C1 segment of cervical spinal cord (tissue), 14 donors: ENCODE data around the gene MDFIC2.
A peak's percentile ranks its signal among the peaks of the same experiment; 100 is the strongest.
"Not testable (repeated sequence)": the region's sequence is repeated elsewhere in the genome, so short reads cannot be mapped to it uniquely, and the experiment has no call there.

Experiments used
- DNase-seq, 14 donors: peaks; one replicate each; lab custom pipeline; 2025; lab: John Stamatoyannopoulos, UW

MDFIC2 gene

DNA sequence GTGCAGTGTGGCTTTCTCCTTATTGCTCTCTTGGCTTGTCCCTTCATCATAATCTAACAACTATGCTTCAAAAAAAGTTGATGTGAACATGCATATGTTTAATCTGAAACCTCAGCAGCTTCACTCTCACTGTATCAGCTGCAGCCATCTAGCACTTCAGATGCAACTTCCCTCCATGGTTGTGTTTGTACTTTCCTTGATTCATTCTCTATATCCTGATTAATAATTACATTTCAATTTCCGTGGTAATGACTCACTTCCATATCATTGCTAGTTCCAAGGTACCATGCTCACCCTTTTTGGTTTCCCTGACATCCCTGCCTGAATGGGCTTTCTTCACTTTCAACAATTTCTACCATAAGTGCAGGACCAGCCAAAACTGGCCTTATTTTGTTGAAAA lies 51.2 kb downstream of the MDFIC2 start:
- no peak for DNase-seq

DNA sequence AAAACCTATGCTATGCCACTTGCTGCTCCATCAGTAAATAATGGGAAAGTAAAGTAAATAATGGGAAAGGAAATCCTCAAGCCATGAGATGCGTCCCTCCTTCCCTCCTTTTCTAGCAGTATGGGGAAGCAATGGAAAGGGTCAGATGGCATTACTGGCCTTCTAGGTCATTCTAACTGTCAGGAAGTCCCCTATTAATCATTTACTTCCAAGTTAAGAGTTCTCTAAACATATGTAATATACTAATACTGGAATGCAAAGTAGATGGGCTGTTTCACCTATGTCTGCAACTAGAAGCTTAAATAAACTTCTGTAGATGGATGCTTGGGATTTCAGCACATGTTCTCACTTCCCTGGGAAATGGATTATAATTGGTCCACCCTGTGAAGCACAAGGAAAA lies 55.9 kb downstream of the MDFIC2 start:
- DNase-seq = no peak

DNA sequence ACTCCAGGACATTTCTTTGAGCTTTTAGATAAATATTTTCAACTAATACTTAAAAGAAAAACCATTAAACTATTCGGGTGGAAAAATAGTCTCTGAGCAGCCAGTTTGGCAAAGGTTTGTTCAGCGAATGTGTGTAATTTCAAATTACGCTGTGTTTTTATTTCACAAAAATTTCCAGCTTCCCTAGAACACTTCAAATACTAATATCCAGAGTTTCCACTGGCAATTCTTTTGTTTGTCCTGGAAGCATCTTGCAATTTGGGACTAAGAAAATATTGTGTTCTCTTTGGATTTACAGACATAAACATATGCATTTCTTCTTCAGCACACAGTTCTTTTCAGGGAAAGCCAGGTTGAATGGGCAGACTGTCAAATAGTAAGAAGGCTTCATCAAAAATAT lies 61.9 kb downstream of the MDFIC2 start:
- no peak for DNase-seq

DNA sequence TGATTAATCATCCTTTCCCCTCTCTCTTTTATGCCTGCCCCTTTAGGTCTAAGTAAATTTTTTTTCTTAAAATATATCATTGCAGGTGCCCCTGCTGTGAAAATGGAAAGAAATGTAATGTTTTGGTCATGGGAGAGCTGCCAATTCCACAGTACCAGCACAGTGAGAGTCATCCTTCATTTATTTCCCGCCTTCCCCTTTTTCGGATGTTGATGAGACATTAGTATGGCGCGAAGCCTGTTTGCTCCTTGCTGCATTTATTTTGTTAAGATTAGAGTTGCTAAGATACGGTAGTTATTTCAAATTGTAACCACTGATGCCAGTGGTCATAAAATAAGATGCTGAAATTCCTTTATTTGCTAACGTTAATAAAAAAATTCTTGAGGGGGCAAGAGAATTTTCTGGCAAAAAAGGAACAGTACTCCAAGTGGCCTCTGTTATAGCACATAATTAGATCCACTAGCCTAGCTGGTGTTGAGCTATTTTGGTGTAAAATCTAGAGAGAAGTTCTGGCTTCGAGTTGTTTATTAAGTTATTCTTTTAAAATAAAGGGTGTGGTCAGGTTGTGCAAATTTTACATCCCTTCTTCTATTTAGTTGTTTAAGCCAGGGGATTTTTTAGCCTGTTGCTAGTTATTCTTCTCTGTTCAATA lies 62.8 kb downstream of the MDFIC2 start:
- no peak for DNase-seq

DNA sequence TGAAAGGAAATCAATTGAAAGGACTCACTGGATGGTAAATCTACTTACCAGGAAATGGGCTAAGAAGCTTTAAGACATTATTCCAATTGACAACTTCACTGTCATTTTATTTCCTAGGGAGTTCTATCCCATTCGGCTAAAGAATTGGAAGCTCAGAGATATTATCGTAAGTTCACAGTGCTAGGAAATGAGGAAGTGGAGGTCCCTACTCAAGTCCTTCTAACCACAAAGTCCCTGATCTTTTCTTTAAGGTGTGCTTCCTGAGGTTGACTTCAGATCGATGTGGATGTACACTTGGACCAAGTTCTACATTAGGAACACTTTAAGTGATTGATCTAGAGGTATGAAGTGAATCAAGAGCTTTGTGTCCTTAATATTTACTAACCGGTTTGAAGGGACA lies 63.6 kb downstream of the MDFIC2 start:
- no peak for DNase-seq

DNA sequence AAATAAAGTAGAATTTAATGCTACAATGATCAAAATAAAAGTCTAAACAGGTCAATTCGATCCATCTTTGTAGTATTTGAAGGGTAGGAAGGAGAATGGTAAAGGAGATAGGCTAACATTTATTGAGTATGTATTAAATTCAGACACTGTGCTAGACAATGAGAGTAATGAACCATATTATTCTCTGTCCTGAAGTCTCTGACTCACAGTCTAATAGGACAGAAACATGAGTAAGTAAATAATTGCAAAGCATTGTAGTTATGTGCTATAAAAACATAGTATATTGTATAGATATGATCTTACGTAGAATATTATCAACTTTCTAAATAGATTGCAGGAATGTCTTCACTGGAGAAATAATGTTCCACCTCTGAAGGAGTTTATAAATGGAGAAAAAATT lies 64.5 kb downstream of the MDFIC2 start:
- DNase-seq = no peak

DNA sequence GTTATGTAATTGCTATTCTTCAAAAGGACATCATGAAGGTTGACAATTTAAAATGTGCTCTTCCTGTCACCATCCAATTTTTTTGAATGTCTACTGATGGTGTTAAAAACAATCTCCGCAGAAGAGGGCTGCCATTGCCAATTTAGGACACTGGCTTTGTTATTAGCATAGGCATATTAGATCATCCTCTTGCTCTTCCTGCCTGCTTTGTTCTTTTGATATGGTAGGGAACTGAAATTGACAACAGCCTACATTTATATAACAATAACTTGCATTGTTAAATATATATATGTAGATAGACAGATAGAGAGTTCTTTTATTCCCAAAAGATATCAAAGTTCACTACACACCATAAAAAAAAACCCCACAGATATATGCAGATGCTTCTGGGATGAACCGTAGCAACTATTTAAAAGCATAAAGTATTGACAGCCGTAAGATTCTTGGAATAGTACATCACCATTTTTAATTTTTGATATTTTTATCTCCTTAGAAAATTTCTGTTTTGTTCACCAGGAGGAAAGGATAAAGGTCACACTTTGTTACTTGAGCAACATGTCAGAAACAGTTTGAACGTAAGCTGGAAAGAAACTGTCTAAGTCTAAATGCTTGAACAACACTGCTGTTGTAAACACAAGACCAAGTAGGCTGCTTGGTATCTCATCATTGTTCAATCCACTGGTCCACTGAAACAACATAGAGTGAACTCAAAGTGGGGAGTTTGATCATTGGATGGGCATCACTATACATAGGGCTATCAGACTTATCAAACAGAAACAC lies 66.5 kb downstream of the MDFIC2 start:
- DNase-seq = peak in 1 of 14 donors; percentile 5

DNA sequence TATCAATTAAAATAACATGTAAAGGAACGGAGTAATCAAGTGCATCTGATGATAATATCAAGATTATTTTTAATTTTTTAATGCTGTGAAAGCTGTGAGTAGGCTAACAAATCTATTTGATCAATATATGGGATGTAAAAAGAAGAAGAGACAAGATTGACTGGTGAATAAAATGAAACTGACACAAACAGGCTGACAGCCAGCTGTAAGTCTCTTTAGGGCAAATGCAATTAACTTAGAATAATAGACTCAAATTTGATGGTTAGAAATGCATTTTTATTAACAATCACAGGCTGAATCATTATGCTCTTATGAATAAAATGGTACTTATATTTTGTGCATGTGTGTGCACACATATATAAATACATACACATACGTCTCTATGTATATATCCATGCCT lies 68.0 kb downstream of the MDFIC2 start:
- no peak for DNase-seq

DNA sequence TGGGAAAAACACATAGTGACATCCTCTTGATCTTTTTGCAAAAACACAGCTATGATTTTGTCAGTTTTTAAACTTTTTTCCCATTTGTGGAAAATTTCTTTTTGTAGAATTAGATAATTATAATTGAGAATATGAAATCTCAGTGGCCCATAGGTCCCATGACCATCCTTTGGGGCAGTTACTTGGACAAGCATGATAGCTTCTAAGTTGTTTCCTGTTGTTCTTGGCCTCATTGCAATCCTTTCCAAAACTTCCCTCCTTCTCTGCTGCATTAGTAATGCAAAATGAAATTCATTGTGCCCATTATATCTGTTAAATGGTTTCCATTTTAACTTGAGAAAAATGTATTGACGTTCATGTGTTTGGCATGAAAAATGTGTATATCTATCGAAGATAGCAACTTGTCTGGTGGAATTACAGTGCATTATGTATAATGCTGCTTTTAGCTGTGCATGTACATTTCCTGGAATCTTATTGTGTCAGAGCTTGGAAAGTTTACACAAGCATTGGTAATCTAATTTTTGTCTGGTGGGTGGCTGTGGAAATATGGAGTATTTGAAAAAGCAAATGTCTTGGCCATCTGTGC lies 70.0 kb downstream of the MDFIC2 start:
- no peak for DNase-seq

DNA sequence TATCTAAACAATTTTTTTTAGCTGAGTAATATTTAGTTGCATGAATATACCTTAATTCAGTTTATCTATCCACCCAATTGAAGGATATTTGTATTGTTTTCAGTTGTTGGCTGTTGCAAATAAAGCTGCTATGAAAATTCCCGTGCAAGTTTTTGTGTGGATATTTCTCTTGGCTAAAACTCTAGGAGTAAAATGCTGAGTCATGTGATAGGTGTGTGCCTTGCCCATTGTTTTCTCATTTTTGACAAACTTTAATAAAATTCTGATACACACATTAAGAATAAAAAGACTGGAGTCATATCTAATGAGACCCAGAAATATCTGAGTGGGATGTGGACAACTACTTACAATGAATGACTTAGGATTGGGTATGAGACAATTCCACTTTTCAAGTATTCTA lies 78.6 kb downstream of the MDFIC2 start:
- no peak for DNase-seq

DNA sequence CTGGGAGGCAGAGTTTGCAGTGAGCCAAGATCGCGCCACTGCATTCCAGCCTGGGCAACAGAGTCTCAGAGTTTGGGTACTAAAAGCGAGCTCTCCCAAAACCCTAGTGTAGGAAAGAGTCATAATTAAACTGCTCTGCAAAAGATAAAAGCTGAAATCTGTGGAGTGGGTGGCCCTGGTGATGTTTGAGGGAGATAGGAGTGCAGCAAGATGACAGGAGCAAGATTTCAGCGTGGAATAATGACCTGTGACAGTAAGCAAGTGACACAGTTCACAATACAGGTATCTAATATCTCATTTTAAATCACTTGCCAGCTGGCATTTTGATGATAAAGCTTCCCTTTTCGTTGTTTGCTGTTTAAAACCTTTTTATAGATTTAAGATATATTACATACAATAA lies 79.3 kb downstream of the MDFIC2 start:
- DNase-seq = no peak

DNA sequence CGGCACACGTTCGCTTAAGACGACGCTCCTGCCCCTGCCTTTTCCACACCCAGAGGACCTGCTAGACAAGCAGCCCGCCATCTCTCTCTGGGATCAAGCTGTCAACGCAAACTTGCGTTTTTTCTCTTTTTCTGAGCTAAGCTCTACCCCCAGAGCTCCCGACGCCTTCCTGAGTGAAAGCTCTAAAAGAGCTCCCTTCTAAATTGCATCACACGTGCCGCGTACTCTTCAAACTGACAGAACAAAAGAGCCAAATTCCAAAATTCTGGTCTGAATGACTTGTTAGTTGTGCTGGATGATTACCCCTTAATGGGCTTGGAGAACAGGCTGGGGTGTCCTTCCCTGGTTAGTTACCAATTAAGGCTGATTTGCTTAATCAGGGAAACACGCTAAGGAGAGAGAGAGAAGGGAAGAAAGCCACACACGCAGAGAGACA lies 81.2 kb downstream of the MDFIC2 start:
- no peak for DNase-seq

DNA sequence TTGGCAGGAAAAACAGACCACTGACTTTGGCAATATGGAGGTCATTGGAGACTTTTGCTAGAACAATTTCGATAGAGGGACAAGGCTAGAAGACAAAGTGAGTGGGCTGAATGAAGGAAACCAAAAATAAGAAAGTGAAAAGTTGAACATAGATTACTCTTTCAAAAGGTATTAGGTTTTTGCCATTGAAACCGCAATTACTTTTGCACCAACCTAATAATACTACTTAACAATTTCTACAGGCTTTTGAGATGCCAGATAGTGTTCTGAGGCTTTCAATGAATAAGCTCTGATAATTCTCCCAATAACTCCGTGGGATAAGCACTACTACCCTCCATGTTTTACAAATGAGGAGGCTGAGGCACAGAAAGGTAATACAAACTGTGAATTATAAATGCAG lies 85.0 kb downstream of the MDFIC2 start:
- DNase-seq = no peak

DNA sequence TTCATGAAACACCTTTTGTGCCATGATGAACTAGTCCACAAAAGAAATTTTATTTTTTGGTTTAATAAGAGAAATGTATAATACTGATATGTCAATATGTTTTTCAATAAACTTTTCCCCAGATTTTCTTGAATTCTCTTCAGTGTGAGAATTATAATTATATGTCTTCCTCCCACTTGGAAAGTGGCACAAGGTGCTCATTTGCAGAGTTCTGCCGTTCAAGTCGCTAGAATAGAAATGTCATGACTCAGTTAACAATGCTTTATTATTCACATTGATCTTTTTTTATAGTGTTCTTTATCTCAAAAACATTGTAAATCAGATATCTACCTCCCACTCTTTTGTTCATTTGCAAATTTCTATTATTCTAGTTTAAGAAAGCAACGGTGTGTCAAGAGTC lies 87.3 kb downstream of the MDFIC2 start:
- DNase-seq = no peak

DNA sequence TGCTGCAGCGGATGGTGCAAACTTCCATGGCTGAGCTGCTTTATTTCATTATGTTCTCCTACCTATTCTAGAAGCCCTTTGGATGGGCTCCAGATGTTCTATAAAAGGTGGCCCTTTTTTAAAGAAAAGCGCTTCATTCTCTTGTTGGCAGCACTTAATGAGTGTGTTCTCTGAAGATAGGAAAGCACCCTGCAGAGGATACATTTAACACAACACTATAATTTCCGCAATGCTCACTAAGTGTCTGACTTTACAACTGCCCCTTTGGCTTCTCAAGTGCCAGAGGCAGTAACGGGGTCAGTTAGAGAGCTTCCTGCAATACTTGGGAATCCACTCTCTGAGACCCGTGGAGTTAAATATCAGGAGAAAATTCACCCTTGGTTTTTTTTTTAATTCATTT lies 88.1 kb downstream of the MDFIC2 start:
- no peak for DNase-seq

DNA sequence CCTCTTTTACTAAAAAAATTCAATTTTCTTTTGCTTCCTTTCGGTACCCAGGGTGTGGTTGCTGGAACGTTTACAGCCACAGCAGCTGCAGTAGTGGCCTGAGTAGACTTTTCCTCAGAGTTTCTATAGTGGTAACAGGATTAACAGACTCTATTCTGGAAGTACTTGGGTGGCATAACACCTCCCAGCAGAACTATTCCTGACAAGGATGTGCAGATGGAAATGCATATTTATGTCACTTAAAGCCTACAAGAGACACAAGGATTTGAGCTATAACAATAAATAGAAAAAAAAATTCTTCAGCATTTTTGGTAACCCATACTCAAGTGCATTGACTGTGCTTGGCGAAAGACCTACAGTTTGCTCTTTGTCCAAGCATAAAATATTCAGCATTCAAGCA lies 94.0 kb downstream of the MDFIC2 start:
- no peak for DNase-seq

DNA sequence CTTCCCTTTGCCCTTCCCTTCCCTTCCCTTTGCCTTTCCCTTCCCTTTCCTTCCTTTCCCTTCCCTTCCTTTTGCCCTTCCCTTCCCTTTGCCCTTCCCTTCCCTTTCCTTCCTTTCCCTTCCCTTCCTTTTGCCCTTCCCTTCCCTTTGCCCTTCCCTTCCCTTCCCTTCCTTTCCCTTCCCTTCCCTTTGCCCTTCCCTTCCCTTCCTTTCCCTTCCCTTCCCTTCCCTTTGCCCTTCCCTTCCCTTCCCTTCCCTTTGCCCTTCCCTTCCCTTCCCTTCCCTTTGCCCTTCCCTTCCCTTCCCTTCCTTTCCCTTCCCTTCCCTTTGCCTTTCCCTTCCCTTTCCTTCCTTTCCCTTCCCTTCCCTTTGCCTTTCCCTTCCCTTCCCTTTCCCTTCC lies 101.2 kb downstream of the MDFIC2 start:
- DNase-seq = not testable (repeated sequence)

DNA sequence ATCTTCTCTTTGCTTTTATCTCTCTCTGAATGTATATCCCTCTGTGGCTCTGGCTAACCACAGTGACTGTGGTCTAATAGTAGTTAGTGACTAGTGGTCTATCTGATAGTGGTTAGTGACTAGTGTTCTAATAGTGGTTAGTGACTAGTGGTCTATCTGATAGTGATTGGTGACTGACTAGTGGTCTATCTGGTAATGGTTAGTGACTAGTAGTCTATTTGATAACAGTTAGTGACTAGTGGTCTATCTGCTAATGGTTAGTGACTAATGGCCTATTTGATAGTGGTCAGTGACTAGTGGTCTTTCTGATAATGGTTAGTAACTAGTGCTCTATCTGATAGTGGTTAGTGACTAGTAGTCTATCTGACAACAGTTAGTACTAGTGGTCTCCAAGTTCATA lies 110.5 kb downstream of the MDFIC2 start:
- no peak for DNase-seq

DNA sequence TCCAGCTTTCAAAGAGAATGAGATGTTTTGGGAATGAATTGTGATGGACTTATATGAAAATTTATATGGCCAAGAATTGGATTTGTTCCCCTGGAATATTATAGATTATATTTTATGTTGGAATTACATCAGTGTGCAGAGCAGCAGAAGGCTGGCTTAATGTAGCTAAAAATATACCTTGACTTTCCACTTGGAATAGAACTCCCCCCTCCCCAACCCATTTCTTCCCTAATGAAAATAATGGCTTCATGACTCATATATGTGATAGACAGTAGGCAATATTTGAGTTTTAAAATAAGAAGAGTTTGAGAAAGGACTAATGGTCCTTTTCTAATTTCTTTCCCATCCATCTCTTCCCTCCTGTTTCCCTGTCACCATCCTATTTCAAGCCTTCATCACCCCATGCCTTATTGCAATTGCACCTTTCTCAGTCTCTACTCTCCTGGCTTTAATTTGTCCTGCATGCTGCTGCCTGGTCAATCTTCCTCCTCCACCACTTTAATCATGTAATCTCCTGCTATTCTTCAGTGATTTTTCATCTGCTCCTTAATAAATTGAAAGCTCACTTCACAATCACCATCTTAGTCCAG lies 122.5 kb downstream of the MDFIC2 start:
- DNase-seq = no peak

DNA sequence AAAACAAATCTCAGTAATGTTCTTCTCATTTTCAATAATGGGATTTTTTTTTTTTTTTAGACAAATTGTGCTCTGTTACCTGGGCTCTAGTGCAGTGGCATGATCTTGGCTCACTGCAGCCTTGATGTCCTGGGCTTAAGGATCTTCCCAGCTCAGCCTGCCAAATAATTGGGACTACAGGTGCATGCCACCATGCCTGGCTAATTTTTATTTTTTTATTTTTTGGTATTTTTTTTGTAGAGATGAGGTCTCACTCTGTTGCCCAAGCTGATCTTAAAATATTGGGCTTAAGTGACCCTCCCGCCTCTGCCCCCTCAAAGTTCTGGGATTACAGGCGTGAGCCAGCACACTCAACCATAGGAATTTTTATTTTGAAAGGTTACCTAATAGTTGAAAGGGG lies 126.2 kb downstream of the MDFIC2 start:
- no peak for DNase-seq

DNA sequence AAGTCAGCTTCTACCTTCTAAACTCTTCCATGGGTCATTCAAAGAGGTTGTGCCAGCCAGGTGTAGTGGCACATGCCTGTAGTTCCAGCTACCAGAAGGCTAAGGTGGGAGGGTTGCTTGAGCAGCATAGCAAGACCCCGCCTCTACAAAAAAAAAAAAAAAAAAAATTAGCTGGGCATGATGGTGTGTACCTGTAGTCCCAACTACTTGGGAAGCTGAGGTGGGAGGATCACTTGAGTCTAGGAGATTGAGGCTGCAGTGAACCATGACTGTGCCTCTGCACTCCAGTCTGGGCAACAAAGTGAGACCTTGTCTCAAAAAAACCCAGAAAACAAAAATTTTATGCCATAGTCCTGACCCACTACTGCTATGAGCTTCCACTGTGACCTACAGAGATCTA lies 126.8 kb downstream of the MDFIC2 start:
- DNase-seq = no peak

DNA sequence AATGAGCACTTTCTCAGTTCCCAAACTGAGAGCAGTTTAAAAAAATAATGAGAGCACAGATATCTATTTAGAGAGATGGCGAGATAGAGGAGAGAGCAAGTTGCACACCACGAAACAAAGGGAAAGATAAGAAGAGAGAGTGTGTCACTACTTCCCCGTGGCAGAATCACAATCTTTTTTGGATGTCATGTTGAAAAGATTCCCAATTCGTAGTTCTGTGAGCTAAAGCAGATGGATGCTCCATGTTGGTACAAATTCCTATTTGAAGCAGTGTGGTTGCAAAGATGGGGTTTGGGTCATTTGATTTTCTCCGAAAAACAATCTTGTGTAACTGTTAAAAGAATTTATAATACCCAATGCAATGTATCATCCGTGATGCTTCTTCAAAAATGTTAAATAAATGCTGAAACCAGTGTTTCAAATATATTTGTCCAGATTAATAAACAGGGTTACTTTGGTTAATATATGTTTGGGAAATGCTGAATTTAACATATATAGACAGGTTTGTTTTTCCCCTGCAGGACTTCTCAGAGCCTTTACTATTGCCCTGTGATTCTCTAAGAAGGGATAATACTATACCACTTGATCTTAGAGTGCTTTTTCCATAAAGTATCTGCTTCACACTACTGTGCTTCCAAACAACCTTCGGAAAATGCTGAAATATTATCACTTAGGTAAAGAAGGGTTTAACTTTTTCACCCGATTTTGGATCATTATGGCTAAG lies 128.5 kb downstream of the MDFIC2 start:
- DNase-seq = no peak
